Neural cell (in vitro differentiated cells): ENCODE results near the gene ACBD3. TPM values are rescaled to one million over a fixed set of nuclear protein-coding genes. Genes with fewer than 3 reads are reported as not detected.

Experiments
- H2AFZ ChIP-seq: fragments of 200-600, 300-800 bp; sonication (generic), shearing (Covaris generic); 2 replicates; pipeline ENCODE4 v1.6.0; 2014; ENCODE audit warnings: low read depth, mild to moderate bottlenecking, antibody characterized with exemption, low read length, moderate library complexity
- H3F3A ChIP-seq: fragments of 200-600 bp; shearing (Covaris generic); 2 replicates; pipeline ENCODE4 v1.6.1; 2016; ENCODE audit warnings: mild to moderate bottlenecking, moderate library complexity, mixed read lengths, antibody characterized with exemption, low read length; ENCODE audit not compliant: insufficient read depth, poor library complexity, severe bottlenecking
- H3K27ac ChIP-seq: fragments of 200-600, 300-800 bp; sonication (generic), shearing (Covaris generic); 2 replicates; pipeline ENCODE4 v1.5.1; 2014; ENCODE audit warnings: mild to moderate bottlenecking, low read length, moderate library complexity
- H3K27me3 ChIP-seq: fragments of 300-800, 200-600 bp; sonication (generic), shearing (Covaris generic); 2 replicates; pipeline ENCODE4 v1.6.0; 2014; ENCODE audit warnings: mild to moderate bottlenecking, low read depth, low read length, moderate library complexity; ENCODE audit not compliant: insufficient read depth
- H3K36me3 ChIP-seq: fragments of 300-800, 200-600 bp; sonication (generic), shearing (Covaris generic); 2 replicates; pipeline ENCODE4 v1.5.1; 2014; ENCODE audit warnings: mild to moderate bottlenecking, antibody characterized with exemption, low read length, moderate library complexity; ENCODE audit not compliant: insufficient read depth
- H3K4me2 ChIP-seq: fragments of 300-800, 200-600 bp; sonication (generic), shearing (Covaris generic); 2 replicates; pipeline ENCODE4 v1.6.0; 2014; ENCODE audit warnings: mild to moderate bottlenecking, low read length
- H3K4me3 ChIP-seq: fragments of 300-800, 200-600 bp; sonication (generic), shearing (Covaris generic); 2 replicates; pipeline ENCODE4 v1.5.1; 2014; ENCODE audit warnings: mild to moderate bottlenecking, low read length, moderate library complexity
- H3K79me2 ChIP-seq: fragments of 200-600 bp; shearing (Covaris generic); replicated peaks from 2 replicates; pipeline ENCODE4 v1.6.0; 2014; ENCODE audit warnings: mild to moderate bottlenecking, low read length, moderate library complexity; ENCODE audit not compliant: insufficient read depth
- H3K9ac ChIP-seq: fragments of 300-800, 200-600 bp; sonication (generic), shearing (Covaris generic); 2 replicates; pipeline ENCODE4 v1.6.1; 2016; ENCODE audit warnings: mild to moderate bottlenecking, low read length, mixed read lengths
- H3K9me2 ChIP-seq: fragments of 200-600 bp; shearing (Covaris generic); 2 replicates; pipeline ENCODE4 v1.6.1; 2016; ENCODE audit warnings: mild to moderate bottlenecking, low read length, mixed read lengths; ENCODE audit not compliant: insufficient read depth
- H3K9me3 ChIP-seq: fragments of 200-600, 300-800 bp; sonication (generic), shearing (Covaris generic); 2 replicates; pipeline ENCODE4 v1.6.1; 2016; ENCODE audit warnings: mild to moderate bottlenecking, mixed run types, low read length, moderate library complexity, mixed read lengths
- H4K20me1 ChIP-seq: fragments of 200-600 bp; shearing (Covaris generic); 2 replicates; pipeline ENCODE4 v1.6.1; 2016; ENCODE audit warnings: mild to moderate bottlenecking, mixed run types; ENCODE audit not compliant: insufficient read depth
- CTCF ChIP-seq: fragments of 450-650 bp; IDR thresholded peaks from 2 replicates; pipeline ENCODE4 v1.5.1; 2014; ENCODE audit warnings: antibody characterized with exemption, mild to moderate bottlenecking, moderate library complexity; ENCODE audit not compliant: poor library complexity, severe bottlenecking
- EP300 ChIP-seq: fragments of 450-650 bp; conservative IDR thresholded peaks from 2 replicates; pipeline ENCODE4 v1.6.1; 2014; ENCODE audit warnings: antibody characterized with exemption, mild to moderate bottlenecking, moderate library complexity; ENCODE audit not compliant: poor library complexity, severe bottlenecking
- EZH2 ChIP-seq: fragments of 200-600, 300-800 bp; shearing (Covaris generic), sonication (generic); IDR thresholded peaks from 2 replicates; pipeline ENCODE4 v1.6.1; 2014; ENCODE audit warnings: antibody characterized with exemption, low read length, borderline replicate concordance, mild to moderate bottlenecking; ENCODE audit not compliant: insufficient read depth, poor library complexity, severe bottlenecking
- MXI1 ChIP-seq: fragments of 450-650 bp; conservative IDR thresholded peaks from 2 replicates; pipeline ENCODE4 v1.6.1; 2014; ENCODE audit warnings: antibody characterized with exemption, mild to moderate bottlenecking; ENCODE audit not compliant: poor library complexity, severe bottlenecking
- POLR2AphosphoS5 ChIP-seq: IDR thresholded peaks from 2 replicates; pipeline ENCODE4 v1.6.1; 2012
- RAD21 ChIP-seq: fragments of 450-650 bp; conservative IDR thresholded peaks from 2 replicates; pipeline ENCODE4 v1.6.1; 2014; ENCODE audit warnings: antibody characterized with exemption, mild to moderate bottlenecking, moderate library complexity
- REST ChIP-seq: IDR thresholded peaks from 2 replicates; pipeline ENCODE4 v1.6.1; 2012; ENCODE audit warnings: borderline replicate concordance
- SMC3 ChIP-seq: fragments of 450-650 bp; conservative IDR thresholded peaks from 2 replicates; pipeline ENCODE4 v1.6.1; 2014; ENCODE audit warnings: antibody characterized with exemption, mild to moderate bottlenecking, moderate library complexity; ENCODE audit not compliant: poor library complexity
- TAF1 ChIP-seq: IDR thresholded peaks from 2 replicates; pipeline ENCODE4 v1.6.1; 2012; ENCODE audit warnings: low read depth
- polyA plus RNA-seq: library from polyadenylated mRNA; depleted of rRNA; stranded (reverse); fragments of >200 nt; gene quantifications from 2 replicates; pipeline ENCODE4 v1.2.3, GENCODE V29; 2014

The ACBD3 gene
- polyA plus RNA-seq, 1 donor from 2014 or later: 30.8 TPM

- H2AFZ ChIP-seq: no peak overlapping the region
- H3K27me3 ChIP-seq: no peaks in the 10 kb centered on the region
- H3K4me3 ChIP-seq: no peak overlapping the region
- no peaks in the 10 kb centered on the region for H3K9me2 ChIP-seq
- no peak overlapping the region for H3K4me2 ChIP-seq
- H3F3A ChIP-seq: no peaks in the 10 kb centered on the region
- TF ChIP-seq MXI1 (no peak), CTCF (no peak), POLR2AphosphoS5 (no peak), RAD21 (no peak), REST (no peak), EZH2 (no peak), TAF1 (no peak), SMC3 (no peak), EP300 (no peak)
- H3K79me2 ChIP-seq: no peaks in the 10 kb centered on the region
- no peak overlapping the region for H3K27ac ChIP-seq
- no peaks in the 10 kb centered on the region for H3K36me3 ChIP-seq
- no peaks in the 10 kb centered on the region for H3K9me3 ChIP-seq
- H4K20me1 ChIP-seq: no peaks in the 10 kb centered on the region
- H3K9ac ChIP-seq: no peak overlapping the region
Observed at GRCh38 chr1:226216056-226216455, 29.5 kb upstream of the ACBD3 start.

- Histone ChIP-seq H3K9me2 (no peaks in the 10 kb centered on the region), H3K9ac (no peak overlapping the region), H3K9me3 (no peaks in the 10 kb centered on the region), H3K27ac (no peak overlapping the region), H4K20me1 (no peaks in the 10 kb centered on the region), H3K36me3 (no peaks in the 10 kb centered on the region), H2AFZ (no peak overlapping the region), H3K27me3 (no peaks in the 10 kb centered on the region), H3K4me3 (no peak overlapping the region), H3K4me2 (no peak overlapping the region), H3K79me2 (no peaks in the 10 kb centered on the region), H3F3A (no peaks in the 10 kb centered on the region)
- TF ChIP-seq TAF1: no peak
- TF ChIP-seq POLR2AphosphoS5: no peak
- TF ChIP-seq REST: no peak
- TF ChIP-seq RAD21: no peak
- TF ChIP-seq SMC3: no peak
- no peak for TF ChIP-seq CTCF
- no peak for TF ChIP-seq MXI1
- no peak for TF ChIP-seq EP300
- TF ChIP-seq EZH2: no peak
Observed at GRCh38 chr1:226215239-226215638, 28.7 kb upstream of the ACBD3 start.
